ENCODE data around the gene IMPACT. TPM values are rescaled to one million over a fixed set of nuclear protein-coding genes. Genes with fewer than 3 reads are reported as not detected.

The IMPACT gene
- total and polyA plus RNA-seq, 9 donors: 13.7 to 50.3 (median 28.7) TPM

DNA sequence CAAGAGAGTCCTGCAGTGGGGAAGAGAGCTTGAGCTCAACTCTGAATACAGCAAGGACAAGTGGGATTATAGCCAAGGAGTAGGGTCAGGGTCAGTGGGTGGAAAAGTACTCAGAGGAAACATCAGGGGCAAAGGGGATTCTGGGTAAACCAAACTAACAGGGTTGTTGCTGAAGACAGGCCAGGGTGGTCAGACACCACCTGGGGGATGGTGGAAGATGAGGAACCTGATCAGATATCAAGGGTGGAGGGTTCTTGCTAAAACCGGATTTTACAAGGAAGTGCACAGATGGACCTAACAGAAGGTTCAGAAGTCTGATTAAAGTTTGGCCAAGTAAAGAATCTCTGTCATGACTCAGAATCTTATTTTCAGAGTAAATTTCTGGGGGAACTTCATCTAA lies 45.3 kb upstream of the IMPACT start:
- intact Hi-C loops (cut with DNase I): no loop called here
- 15 to 38% (median 20%) methylated on average over 1 of the region's 1 CpG for WGBS, 3 donors
- DNase-seq: no peak
- no peak for TF ChIP-seq POLR2A (IDR thresholded peaks at IDR 0.05)
- TF ChIP-seq EP300 (IDR thresholded peaks at IDR 0.05): no peak
- TF ChIP-seq, protein P1, sequence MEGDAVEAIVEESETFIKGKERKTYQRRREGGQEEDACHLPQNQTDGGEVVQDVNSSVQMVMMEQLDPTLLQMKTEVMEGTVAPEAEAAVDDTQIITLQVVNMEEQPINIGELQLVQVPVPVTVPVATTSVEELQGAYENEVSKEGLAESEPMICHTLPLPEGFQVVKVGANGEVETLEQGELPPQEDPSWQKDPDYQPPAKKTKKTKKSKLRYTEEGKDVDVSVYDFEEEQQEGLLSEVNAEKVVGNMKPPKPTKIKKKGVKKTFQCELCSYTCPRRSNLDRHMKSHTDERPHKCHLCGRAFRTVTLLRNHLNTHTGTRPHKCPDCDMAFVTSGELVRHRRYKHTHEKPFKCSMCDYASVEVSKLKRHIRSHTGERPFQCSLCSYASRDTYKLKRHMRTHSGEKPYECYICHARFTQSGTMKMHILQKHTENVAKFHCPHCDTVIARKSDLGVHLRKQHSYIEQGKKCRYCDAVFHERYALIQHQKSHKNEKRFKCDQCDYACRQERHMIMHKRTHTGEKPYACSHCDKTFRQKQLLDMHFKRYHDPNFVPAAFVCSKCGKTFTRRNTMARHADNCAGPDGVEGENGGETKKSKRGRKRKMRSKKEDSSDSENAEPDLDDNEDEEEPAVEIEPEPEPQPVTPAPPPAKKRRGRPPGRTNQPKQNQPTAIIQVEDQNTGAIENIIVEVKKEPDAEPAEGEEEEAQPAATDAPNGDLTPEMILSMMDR (IDR thresholded peaks at IDR 0.05): no peak
- H3K36me3 ChIP-seq: no peaks in the 10 kb centered on the region
- no peaks in the 10 kb centered on the region for H3K27me3 ChIP-seq
- H3K4me3 ChIP-seq: no peak overlapping the region
- H3K27ac ChIP-seq: no peak overlapping the region
- H3K4me1 ChIP-seq (ENCODE audit: insufficient read depth): peaks cover 6% of the 10 kb centered on the region
- H3K9me3 ChIP-seq: no peaks in the 10 kb centered on the region

DNA sequence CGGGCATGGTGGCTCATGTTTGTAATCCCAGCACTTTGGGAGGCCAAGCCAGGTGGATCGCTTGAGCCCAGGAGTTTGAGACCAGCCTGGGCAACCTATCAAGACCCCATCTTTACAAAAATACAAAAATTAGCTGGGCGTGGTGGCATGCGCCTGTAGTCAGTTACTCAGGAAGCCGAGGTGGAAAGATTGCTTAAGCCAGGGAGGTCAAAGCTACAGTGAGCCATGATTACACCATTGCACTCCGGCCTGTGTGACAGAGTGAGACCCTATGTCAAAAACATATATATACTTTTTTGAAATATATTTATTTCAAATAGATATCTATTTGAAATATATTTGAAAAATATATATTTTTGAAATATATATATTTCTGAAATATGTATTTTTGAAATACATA lies 39.8 kb upstream of the IMPACT start:
- Histone ChIP-seq H3K4me3 (no peak overlapping the region), H3K4me1 (ENCODE audit: insufficient read depth) (peaks cover 8% of the 10 kb centered on the region), H3K27ac (no peak overlapping the region), H3K9me3 (no peaks in the 10 kb centered on the region), H3K36me3 (no peaks in the 10 kb centered on the region), H3K27me3 (no peaks in the 10 kb centered on the region)
- no peak for TF ChIP-seq POLR2A (IDR thresholded peaks at IDR 0.05)
- TF ChIP-seq EP300 (IDR thresholded peaks at IDR 0.05): no peak
- TF ChIP-seq, protein P1 (IDR thresholded peaks at IDR 0.05): no peak
- DNase-seq: no peak
- intact Hi-C loops (cut with DNase I): no loop called here
- WGBS, 3 donors: 84 to 92% (median 91%) methylated on average over 6 of the region's 6 CpGs

DNA sequence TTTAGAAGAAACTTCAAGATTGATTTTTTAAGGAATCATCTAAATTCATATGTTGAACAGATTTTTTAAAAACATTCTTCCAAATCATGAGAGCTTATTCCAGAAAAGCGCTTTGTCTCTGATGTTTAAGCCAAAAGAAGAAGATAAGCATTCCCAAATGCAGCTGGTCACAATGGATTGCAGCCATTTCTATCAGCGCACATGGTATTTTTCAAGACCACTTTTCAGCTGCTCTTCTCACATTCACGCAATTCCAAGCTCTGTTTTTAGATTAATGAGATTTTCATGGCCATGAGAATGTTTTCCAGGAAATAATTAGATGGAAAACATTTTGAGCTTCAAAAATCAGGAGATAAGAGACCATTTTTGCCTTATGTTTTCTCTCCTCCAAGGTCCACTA lies 37.5 kb upstream of the IMPACT start:
- Histone ChIP-seq H3K27me3 (no peaks in the 10 kb centered on the region), H3K9me3 (no peaks in the 10 kb centered on the region), H3K4me3 (no peak overlapping the region), H3K4me1 (ENCODE audit: insufficient read depth) (peaks cover 7% of the 10 kb centered on the region), H3K36me3 (no peaks in the 10 kb centered on the region), H3K27ac (no peak overlapping the region)
- WGBS, 3 donors: 7 to 10% (median 10%) methylated on average over 3 of the region's 3 CpGs
- TF ChIP-seq, protein P1 (IDR thresholded peaks at IDR 0.05): no peak
- TF ChIP-seq EP300 (IDR thresholded peaks at IDR 0.05) (no peak), POLR2A (IDR thresholded peaks at IDR 0.05) (no peak)
- DNase-seq: peak in 3 of 5 donors; percentile 32 to 45 (median 43)
- intact Hi-C loops (cut with DNase I): no loop called here

DNA sequence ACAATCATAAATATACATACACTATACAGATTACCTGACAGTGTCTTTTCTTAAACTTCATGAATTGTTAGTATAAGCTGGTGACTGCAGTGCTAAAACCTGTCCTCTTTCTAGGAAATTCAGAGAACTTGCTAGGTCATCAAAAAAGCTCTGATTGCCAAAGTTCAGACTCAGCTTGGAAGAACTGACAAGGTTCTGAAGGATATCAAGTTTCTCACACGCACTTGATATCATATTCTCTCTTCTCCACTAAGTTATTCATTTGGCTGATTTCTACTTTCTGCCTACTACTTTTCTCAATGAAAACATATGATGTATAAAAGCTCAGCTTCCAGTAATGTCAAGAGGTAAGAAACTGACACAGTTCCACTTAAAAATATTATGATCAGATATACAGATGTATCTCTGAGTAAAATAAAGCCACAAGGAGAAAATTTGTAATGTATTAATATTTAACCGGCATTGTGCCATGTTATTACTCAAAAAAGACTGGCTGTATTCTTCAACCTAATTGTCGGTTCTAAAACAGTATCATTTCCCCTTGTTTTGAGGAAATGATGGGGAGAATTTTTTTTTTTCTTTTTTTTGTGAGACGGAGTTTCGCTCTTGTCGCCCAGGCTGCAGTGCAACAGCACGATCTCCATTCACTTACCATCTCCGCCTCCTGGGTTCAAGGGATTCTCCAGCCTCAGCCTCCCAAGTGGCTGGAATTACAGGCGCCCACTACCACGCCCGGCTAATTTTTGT lies 31.2 kb upstream of the IMPACT start:
- 43 to 54% (median 47%) methylated on average over 11 of the region's 11 CpGs for WGBS, 3 donors
- DNase-seq: no peak
- Histone ChIP-seq H3K36me3 (no peaks in the 10 kb centered on the region), H3K4me3 (no peak overlapping the region), H3K4me1 (ENCODE audit: insufficient read depth) (peaks cover 2% of the 10 kb centered on the region), H3K9me3 (no peaks in the 10 kb centered on the region), H3K27ac (no peak overlapping the region), H3K27me3 (no peaks in the 10 kb centered on the region)
- no peak for TF ChIP-seq EP300 (IDR thresholded peaks at IDR 0.05)
- TF ChIP-seq, protein P1 (IDR thresholded peaks at IDR 0.05): no peak
- no peak for TF ChIP-seq POLR2A (IDR thresholded peaks at IDR 0.05)
- intact Hi-C loops (cut with DNase I): no loop called here
